K562 (cell line): ENCODE measurements around the gene MMP23B. TPM values are rescaled to one million over a fixed set of nuclear protein-coding genes. Genes with fewer than 3 reads are reported as not detected.

Experiments
- CHCHD3 ChIP-seq: fragments of 250-450 bp; sonication (Bioruptor Pico); IDR thresholded peaks from 2 replicates; pipeline ENCODE4 v2.1.2; 2022; ENCODE audit warnings: mild to moderate bottlenecking
- CXXC5 ChIP-seq: fragments of 250-450 bp; sonication (Bioruptor Pico); IDR thresholded peaks from 2 replicates; pipeline ENCODE4 v1.8.0; 2022; ENCODE audit warnings: inconsistent platforms, mild to moderate bottlenecking, moderate library complexity
- HMBOX1 ChIP-seq: sonication (generic); IDR thresholded peaks from 2 replicates; pipeline ENCODE4 v1.6.1; 2016
- SPI1 ChIP-seq: IDR thresholded peaks from 2 replicates; pipeline ENCODE4 v1.6.1; 2011; ENCODE audit warnings: low read depth, low read length, control low read depth, borderline replicate concordance
- ZNF197 ChIP-seq: fragments of 200-800 bp; sonication (Bioruptor generic); IDR thresholded peaks from 2 replicates; pipeline ENCODE4 v1.6.1; 2016; ENCODE audit warnings: low read depth, missing genetic modification characterization, missing compliant biosample characterization
- ZNF407 ChIP-seq: fragments of 450-650 bp; IDR thresholded peaks from 2 replicates; pipeline ENCODE4 v1.6.1; 2016; ENCODE audit warnings: low read depth
- ZNF766 ChIP-seq: fragments of 200-800 bp; sonication (Bioruptor generic); conservative IDR thresholded peaks from 2 replicates; pipeline ENCODE4 v1.6.1; 2016; ENCODE audit warnings: missing genetic modification characterization, missing compliant biosample characterization
- ZNF79 ChIP-seq: fragments of 250-450 bp; sonication (Bioruptor Pico); IDR thresholded peaks from 2 replicates; pipeline ENCODE4 v1.4.0; 2020; ENCODE audit warnings: low read depth, mild to moderate bottlenecking, moderate library complexity
- polyA plus RNA-seq, 8 experiments: library from polyadenylated mRNA; depleted of rRNA in 4 of 8; stranded (reverse) in 5 of 8; unstranded in 3 of 8; fragments of >200 nt; fragmentation: Nextera tagmentation in 2 of 8; fragmentation: Illumina TruSeq in 1 of 8; extraction: Ambion mirVana in 2 of 8; extraction: Trizol in 1 of 8; gene quantifications; 2 replicates each; pipeline versions ENCODE4 v1.2.1 to v1.2.3, GENCODE V29; 2011 to 2014; ENCODE audit warnings: inconsistent platforms in 1 of 8, missing spikeins in 1 of 8
- total RNA-seq, 7 experiments: library from RNA; depleted of rRNA in 6 of 7; stranded (reverse); fragments of >200 nt in 6 of 7; fragmentation: Illumina TruSeq in 2 of 7; extraction: Trizol in 2 of 7; gene quantifications; 2 replicates each; pipeline versions ENCODE4 v1.2.1 to v1.2.3, GENCODE V29; 2011 to 2021; ENCODE audit warnings: low replicate concordance in 1 of 7
- TF ChIP-seq, protein P1 (sequence below): sonication (generic); formaldehyde crosslinking; IDR thresholded peaks from 2 replicates; pipeline ENCODE4 v1.8.0; 2022; ENCODE audit warnings: missing genetic modification reagents, mild to moderate bottlenecking, borderline replicate concordance
- TF ChIP-seq, protein P2 (sequence below): sonication (generic); formaldehyde crosslinking; IDR thresholded peaks from 2 replicates; pipeline ENCODE4 v1.8.1; 2023; ENCODE audit warnings: mild to moderate bottlenecking, missing genetic modification reagents
- TF ChIP-seq, protein P3 (sequence below): fragments of 450-650 bp; formaldehyde crosslinking; IDR thresholded peaks from 2 replicates; pipeline ENCODE4 v1.4.0; 2022; ENCODE audit warnings: missing genetic modification characterization

Gene MMP23B
- total and polyA plus RNA-seq, 9 of the 15 experiments (the other 6 are each of a cell fraction or from before 2014, with no cell fraction given) = 0.28 to 1.2 (median 0.41) TPM; not detected in 5

- TF ChIP-seq, protein P1, sequence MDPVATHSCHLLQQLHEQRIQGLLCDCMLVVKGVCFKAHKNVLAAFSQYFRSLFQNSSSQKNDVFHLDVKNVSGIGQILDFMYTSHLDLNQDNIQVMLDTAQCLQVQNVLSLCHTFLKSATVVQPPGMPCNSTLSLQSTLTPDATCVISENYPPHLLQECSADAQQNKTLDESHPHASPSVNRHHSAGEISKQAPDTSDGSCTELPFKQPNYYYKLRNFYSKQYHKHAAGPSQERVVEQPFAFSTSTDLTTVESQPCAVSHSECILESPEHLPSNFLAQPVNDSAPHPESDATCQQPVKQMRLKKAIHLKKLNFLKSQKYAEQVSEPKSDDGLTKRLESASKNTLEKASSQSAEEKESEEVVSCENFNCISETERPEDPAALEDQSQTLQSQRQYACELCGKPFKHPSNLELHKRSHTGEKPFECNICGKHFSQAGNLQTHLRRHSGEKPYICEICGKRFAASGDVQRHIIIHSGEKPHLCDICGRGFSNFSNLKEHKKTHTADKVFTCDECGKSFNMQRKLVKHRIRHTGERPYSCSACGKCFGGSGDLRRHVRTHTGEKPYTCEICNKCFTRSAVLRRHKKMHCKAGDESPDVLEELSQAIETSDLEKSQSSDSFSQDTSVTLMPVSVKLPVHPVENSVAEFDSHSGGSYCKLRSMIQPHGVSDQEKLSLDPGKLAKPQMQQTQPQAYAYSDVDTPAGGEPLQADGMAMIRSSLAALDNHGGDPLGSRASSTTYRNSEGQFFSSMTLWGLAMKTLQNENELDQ (CRISPR knock-in tag) = no peak
- peak; percentile 93 for TF ChIP-seq ZNF197 (CRISPR knock-in tag)
- TF ChIP-seq ZNF766 = peak; percentile 93
- TF ChIP-seq, protein P2, sequence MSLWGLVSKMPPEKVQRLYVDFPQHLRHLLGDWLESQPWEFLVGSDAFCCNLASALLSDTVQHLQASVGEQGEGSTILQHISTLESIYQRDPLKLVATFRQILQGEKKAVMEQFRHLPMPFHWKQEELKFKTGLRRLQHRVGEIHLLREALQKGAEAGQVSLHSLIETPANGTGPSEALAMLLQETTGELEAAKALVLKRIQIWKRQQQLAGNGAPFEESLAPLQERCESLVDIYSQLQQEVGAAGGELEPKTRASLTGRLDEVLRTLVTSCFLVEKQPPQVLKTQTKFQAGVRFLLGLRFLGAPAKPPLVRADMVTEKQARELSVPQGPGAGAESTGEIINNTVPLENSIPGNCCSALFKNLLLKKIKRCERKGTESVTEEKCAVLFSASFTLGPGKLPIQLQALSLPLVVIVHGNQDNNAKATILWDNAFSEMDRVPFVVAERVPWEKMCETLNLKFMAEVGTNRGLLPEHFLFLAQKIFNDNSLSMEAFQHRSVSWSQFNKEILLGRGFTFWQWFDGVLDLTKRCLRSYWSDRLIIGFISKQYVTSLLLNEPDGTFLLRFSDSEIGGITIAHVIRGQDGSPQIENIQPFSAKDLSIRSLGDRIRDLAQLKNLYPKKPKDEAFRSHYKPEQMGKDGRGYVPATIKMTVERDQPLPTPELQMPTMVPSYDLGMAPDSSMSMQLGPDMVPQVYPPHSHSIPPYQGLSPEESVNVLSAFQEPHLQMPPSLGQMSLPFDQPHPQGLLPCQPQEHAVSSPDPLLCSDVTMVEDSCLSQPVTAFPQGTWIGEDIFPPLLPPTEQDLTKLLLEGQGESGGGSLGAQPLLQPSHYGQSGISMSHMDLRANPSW (CRISPR knock-in tag) = no peak
- peak; percentile 71; the same call in 1 of the 2 replicates for TF ChIP-seq ZNF79
- no peak for TF ChIP-seq SPI1
- TF ChIP-seq, protein P3, sequence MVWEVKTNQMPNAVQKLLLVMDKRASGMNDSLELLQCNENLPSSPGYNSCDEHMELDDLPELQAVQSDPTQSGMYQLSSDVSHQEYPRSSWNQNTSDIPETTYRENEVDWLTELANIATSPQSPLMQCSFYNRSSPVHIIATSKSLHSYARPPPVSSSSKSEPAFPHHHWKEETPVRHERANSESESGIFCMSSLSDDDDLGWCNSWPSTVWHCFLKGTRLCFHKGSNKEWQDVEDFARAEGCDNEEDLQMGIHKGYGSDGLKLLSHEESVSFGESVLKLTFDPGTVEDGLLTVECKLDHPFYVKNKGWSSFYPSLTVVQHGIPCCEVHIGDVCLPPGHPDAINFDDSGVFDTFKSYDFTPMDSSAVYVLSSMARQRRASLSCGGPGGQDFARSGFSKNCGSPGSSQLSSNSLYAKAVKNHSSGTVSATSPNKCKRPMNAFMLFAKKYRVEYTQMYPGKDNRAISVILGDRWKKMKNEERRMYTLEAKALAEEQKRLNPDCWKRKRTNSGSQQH (CRISPR knock-in tag) = peak; percentile 78; the same call in 1 of the 2 replicates
- TF ChIP-seq ZNF407 = no peak
- TF ChIP-seq CHCHD3 (CRISPR knock-in tag) = no peak
- TF ChIP-seq HMBOX1 = no peak
- peak; percentile 90 for TF ChIP-seq CXXC5 (CRISPR knock-in tag)
These were observed 22.0 kb upstream of the MMP23B start (continued) for GRCh38 chr1:1609822-1610485.
